ENCODE measurements around the gene CHTOP. TPM values are rescaled to one million over a fixed set of nuclear protein-coding genes. Genes with fewer than 3 reads are reported as not detected.

Gene CHTOP
- total and polyA plus RNA-seq, 2 of the 4 experiments (the other 2 are of a cell fraction), result 33.9 to 50.8 TPM

DNA sequence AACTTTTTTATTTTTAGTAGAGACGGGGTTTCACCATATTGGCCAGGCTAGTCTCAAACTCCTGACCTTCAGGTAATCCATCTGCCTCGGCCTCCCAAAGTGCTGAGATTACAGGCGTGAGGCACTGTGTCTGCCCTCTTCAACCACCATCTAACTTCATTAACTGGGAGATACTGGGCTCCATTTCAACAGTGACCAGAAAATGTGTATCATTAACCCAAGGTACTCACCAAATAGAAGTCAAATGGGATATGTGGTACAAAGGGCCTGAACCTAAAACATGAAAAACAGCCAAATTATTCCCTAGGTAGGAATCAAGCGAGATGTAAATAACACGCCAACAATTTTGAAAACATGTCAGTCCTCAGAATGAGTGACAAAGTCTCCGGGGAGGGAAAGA lies 35.7 kb downstream of the CHTOP start:
- Histone ChIP-seq H4K91ac (ENCODE audit: insufficient read depth, low read depth, low read length) (no peak overlapping the region), H3K56ac (ENCODE audit: extremely low read depth, insufficient read depth, low read length) (no peak overlapping the region), H3K14ac (replicated peaks; ENCODE audit: low read depth, low read length) (no peak overlapping the region), H2AFZ (replicated peaks; ENCODE audit: low read length, poor library complexity) (no peak overlapping the region), H3K4me2 (ENCODE audit: low read depth, low read length) (peak overlapping the region; percentile 85), H2BK5ac (ENCODE audit: low read depth, low read length, poor library complexity, severe bottlenecking) (no peak overlapping the region), H3K18ac (ENCODE audit: low read depth, low read length) (no peak overlapping the region), H2BK120ac (ENCODE audit: low read depth, low read length) (no peak overlapping the region), H4K20me1 (ENCODE audit: insufficient read depth, low read length) (peaks cover 11% of the 10 kb centered on the region; the same call in 1 of the 2 replicates), H2AK5ac (ENCODE audit: low read depth, low read length) (no peak overlapping the region), H3K79me1 (ENCODE audit: low read depth in 1 of 2, low read length in 2 of 2) (peaks cover 12 to 25% of the 10 kb centered on the region in 2 experiments; a peak in 1 of 4 replicates), H3K9ac (ENCODE audit: low read depth, low read length) (peak overlapping the region; percentile 83; the same call in 1 of the 2 replicates), H3K4ac (ENCODE audit: low read depth, low read length) (no peak overlapping the region), H3K4me1 (ENCODE audit: control insufficient read depth, insufficient read depth, low read length) (peaks cover 1% of the 10 kb centered on the region; the same call in 1 of the 2 replicates), H3K4me3 (ENCODE audit: insufficient read depth, low read depth, low read length) (peak overlapping the region; percentile 65), H3K9me3 (ENCODE audit: control insufficient read depth, insufficient read depth, low read length) (no peaks in the 10 kb centered on the region), H3K27me3 (ENCODE audit: control insufficient read depth, insufficient read depth, low read length) (no peaks in the 10 kb centered on the region), H3K23ac (ENCODE audit: low read depth, low read length) (no peak overlapping the region), H3K36me3 (ENCODE audit: control insufficient read depth, insufficient read depth, low read length) (peaks cover 37% of the 10 kb centered on the region), H3K27ac (ENCODE audit: insufficient read depth, low read length) (no peak overlapping the region), H4K5ac (ENCODE audit: low read depth, low read length) (no peak overlapping the region), H2AK9ac (replicated peaks; ENCODE audit: low read depth, low read length, poor library complexity) (no peak overlapping the region), H2BK20ac (ENCODE audit: low read depth, low read length) (no peak overlapping the region), H4K8ac (ENCODE audit: low read depth in 2 of 2, low read length in 2 of 2) (no peak overlapping the region), H2BK15ac (ENCODE audit: low read depth, low read length) (no peak overlapping the region), H3K9me1 (ENCODE audit: insufficient read depth, low read length) (no peaks in the 10 kb centered on the region)
- DNase-seq (no peak), ATAC-seq (ENCODE audit: low read depth) (no peak)
- POLR2A ChIA-PET (ENCODE audit: unreplicated experiment), result no interaction called here
- intact Hi-C loops (cut with micrococcal nuclease), result loop anchor here (2.0 to 5.0 kb wide), 4 partner anchors 97 to 738 kb away; partner anchors contain the start of gene IL6R
- CTCF ChIA-PET, result no interaction called here
- dilution Hi-C loops (cut with HindIII; ENCODE audit: low sequenced_read_pairs, unreplicated experiment), result no loop called here
- BruUV-seq (replicated peaks), result no TSS peak
- in situ Hi-C loops (cut with MboI; ENCODE audit: low sequenced_read_pairs), result loop anchor here (10.0 kb wide), 1 partner anchor 305 kb away; the partner anchor contains the start of gene JTB
- no peak for TF ChIP-seq MAFK (IDR thresholded peaks at IDR 0.05; ENCODE audit: low read depth, low read length)
- no peak for TF ChIP-seq RAD21 (IDR thresholded peaks at IDR 0.05; ENCODE audit: low read length)
- TF ChIP-seq SMC3 (IDR thresholded peaks at IDR 0.05; ENCODE audit: low read depth, low read length), result no peak
- TF ChIP-seq FOS (IDR thresholded peaks at IDR 0.05; ENCODE audit: low read depth, low read length), result no peak
- no peak for TF ChIP-seq BHLHE40 (IDR thresholded peaks at IDR 0.05; ENCODE audit: low read depth, low read length)
- TF ChIP-seq, protein P1, sequence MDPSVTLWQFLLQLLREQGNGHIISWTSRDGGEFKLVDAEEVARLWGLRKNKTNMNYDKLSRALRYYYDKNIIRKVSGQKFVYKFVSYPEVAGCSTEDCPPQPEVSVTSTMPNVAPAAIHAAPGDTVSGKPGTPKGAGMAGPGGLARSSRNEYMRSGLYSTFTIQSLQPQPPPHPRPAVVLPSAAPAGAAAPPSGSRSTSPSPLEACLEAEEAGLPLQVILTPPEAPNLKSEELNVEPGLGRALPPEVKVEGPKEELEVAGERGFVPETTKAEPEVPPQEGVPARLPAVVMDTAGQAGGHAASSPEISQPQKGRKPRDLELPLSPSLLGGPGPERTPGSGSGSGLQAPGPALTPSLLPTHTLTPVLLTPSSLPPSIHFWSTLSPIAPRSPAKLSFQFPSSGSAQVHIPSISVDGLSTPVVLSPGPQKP (IDR thresholded peaks at IDR 0.05; ENCODE audit: borderline replicate concordance, low read depth, low read length), result no peak
- no peak for TF ChIP-seq POLR2A (IDR thresholded peaks at IDR 0.05; ENCODE audit: low read depth, low read length)
- WGBS, 2 experiments (ENCODE audit: extremely low coverage in 2 of 2, insufficient read length in 1 of 2), result 79% methylated on average over 3 of the region's 6 CpGs; no CpG with 5 or more reads in 1 of the 2 experiments
